ENCODE results near the gene GSTM3.
"Not testable (repeated sequence)": the region's sequence is repeated elsewhere in the genome, so short reads cannot be mapped to it uniquely, and the experiment has no call there.

Gene GSTM3

DNA sequence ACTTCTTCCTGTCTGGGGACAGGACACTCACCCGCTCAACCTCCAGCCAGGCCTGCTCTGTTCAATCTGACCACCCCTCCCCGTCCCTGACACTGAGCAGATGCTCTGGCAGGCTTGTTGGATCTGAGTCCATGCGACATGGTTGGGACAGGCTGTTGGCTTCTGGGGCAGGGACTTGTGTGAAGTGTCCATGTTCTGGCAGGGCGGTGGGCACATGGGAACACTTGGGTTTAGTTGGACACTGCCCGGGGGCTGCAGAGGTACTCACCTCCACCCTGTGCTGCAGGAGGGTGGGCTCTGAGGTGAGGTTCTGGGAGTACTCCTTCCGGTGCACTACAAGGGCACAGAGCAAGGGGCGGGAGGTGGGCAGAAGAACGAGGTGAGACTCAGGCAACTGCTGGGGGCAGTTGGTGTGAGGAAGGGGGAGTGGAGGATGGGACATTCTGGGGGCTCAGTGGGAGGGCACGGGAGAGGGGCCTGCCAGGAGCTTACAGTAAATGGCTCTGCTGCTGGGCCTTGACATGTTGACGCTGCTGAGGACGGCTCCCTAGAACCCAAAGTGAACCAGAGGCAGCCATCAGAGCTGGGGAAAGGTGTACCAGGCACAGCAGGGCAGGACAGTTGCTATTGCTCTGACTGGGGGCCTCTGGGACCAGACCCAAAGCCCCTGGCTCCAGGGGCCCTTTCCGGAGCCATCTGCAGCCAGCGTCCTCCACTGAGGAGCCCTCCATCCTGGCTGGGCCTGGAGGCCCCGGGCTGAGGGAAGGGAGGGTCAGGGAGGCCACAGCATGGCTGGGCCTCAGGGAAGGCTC, 20.6 kb upstream of the GSTM3 start:
- no peak for DNase-seq

DNA sequence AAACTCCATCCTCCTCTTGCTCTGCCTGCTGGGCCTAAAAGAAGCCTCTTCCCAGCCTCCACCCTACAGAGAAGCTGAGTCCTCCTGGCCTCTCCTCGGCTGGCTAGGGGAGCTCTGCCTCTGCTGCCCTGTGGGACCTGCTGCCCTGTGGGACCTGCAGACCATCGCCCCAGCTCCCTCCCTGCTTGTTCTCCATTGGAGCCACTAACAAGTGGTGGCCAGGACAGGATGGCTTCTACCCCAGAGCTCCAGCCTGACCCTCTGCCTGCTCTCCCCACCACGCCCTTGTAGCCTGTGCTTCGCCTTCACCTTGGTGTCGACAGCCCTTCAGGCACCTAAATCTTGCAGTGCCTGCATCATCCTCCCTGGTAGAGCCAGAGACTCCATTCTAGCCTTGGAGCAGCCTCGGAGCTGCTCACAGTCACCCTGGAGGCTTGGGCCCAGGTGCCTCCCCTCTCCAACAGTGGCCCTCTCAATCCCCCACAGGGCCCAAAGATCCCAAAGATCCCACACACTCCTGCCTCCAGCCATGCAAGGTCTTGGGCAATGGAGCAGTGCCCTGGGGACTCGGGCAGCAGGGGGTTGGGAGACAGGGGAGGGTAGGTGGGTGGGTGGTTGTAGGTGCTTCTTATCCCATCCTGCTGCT, 19.9 kb upstream of the GSTM3 start:
- no peak for DNase-seq

DNA sequence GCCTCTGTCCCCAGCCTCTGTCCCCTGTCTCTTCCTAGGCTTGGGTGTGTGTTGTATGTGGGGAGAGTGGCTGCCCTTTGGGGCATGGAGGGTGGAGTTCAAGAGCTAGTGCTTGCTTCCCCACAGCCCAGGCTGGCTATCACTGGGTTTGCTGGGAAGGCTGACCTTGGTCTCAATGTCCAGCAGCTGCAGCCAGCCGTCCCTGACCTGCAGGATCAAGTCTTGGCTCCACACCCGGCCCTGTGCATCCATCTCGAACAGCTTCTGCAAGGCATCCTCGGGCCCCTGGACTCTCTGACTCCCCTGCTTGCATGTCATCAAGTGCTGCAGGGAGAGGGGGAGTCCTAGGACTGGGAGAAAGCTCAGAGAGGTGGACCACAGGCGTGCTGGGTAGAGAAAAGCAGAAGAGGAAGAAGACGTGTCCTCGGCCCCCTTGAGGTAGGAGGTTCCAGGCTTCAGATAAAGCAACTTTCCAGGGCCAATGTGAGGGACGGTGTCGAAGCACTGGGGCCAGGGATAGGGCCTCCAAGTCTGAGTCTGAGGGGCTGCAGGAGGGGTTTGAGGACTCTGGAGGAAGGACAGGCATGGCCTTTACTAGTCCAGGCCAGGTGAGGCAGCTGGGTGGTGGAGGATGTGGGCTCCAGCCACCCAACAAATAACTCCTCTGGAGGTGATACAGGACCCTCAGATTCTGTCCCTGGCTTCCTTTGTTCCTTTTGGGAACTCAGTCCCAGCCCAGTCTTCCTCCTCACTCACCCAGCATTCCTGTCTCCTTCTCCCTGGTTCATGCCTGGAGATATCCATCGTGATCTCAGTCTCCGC, 18.9 kb upstream of the GSTM3 start:
- DNase-seq, result no peak

DNA sequence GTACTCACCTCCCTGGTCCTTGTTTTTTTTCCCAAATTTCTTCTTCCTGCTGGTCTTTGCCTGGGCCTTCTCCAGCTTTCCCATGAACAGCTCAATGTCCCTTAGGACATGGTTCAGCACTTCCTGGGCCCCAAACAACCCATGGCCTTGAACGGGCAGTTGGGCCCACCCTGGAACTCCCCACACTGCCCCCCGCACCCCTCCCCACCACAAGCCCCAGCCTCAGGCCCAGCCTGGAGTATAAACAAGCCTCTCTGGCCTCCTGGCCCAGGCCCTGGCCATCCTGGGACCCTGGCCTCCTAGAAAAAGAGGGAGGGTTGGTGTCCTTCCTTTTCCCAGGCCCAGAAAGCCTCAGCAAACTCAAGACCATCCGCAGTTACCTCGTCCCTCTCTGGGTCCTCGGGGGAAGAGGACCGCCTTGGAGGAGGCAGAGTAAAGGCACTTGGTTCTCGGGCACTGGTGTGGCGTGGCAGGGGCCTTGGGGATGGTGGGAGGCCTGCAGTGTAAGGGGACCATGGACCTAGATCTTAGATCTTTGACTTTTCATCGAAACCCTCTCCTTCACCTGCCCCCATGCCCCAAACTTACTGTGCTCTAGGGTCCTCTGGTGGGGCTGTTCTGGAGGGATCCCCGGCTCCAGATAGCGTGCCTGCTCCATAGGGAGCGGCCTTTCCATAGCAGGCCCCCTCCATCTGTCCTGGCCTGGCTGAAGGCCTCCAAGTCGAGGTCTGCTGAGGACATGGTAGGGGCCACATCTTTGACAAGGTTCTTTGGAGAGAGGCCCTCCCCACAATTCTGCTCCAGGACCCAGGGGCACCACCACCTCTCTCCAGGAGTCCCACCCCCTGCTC, 17.3 kb upstream of the GSTM3 start:
- DNase-seq, result no peak

DNA sequence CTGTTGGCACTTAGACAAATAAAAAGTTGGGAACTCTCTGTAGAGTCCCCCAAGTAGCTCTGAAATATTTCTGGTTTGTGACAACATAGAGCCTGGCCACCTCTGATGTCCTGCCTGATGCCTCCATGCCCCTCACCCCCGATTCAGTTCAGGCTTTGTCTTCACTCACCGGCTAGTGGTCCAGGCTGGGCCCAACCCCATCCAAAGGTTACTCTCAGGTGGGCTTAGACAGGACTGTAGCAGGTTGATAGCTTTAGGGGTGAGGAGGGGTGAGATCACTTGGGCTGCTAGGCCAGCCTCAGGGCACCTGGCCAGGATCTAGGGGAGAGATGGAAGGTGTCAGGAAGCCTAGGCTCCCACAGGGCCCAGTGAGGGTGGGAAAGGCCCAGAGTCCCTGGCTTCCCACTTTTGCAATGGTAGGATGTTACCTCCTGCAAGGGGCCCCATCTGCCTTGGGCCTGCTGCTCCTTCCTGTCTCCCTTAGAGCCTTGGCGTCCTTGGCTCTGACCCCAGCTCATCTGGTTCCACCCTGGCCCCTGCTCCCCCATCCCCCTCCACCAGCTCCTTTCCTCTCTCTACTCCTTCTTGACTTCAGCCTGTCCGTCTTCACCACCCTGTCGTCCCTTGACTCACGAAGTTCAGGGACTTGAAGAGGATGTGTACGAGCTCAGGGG, 16.1 kb upstream of the GSTM3 start:
- DNase-seq, result no peak

DNA sequence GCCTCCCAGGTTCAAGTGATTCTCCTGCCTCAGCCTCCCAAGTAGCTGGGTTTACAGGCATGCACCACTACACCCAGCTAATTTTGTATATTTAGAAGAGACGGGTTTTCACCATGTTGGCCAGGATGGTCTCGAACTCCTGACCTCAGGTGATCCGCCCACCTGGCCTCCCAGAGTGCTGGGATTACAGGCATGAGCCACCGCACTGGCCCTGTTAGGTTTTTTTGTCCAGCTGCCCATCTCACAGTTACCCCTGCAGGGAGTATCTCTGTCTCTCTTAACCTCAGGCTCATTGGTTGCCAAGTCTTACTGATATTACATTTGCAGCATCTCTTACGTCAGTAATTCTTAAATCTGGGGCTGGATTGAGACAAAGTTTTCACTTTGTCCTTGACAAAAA, 15.5 kb upstream of the GSTM3 start:
- not testable (repeated sequence) for DNase-seq

DNA sequence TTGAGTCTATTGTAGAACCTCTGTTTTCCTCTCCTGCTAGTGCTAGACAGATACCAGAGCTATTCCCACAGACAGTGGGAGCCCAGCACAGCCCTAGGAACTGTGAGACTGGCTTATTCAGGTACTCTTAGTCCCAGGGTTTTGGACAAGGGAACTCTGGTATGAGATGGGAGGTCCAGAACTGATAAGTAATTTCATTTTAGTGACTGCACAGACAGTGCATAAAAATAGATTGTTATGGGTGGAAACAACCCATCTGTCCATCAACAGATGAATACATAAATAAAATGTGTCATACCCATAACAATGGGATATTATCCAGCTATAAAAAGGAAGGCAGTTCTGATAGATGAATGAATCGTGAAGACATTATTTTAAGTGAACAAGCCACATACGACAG, 13.9 kb upstream of the GSTM3 start:
- DNase-seq, result no peak

DNA sequence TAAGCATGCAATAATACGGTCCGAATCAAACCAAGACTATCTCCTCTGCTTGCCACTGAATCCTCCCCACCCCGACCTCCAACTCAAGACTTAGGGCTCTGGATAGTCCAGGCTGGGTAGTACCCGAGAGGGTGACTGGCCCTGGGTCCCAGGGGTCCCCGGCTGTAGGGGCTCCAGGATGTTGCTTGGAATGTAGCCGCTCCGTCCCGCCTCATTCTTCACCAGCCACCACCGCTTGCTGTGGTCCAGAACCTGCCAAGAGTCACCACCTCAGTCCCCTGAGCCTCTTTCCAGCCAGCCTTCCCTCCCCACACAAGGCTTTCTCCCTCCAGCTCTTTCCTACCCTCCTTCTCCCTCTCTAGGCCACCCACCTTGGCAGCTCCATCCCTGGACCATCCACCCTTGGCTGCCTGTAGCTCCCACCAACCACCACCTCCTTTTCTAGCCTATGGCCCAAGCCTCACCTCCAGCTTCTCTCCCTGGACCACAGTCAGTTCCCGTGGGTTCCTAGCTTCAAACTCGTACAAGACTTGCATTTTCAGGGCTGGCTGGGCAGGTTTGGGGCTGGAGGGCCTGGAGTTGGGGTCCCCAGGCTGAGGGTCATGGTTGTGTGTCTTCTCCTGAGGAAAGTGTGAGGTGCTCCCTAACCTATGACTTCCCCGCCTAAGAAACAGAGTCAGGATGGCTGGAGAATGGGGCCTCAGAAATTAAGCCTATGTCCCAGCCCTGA, 10.9 kb upstream of the GSTM3 start:
- DNase-seq, result no peak

DNA sequence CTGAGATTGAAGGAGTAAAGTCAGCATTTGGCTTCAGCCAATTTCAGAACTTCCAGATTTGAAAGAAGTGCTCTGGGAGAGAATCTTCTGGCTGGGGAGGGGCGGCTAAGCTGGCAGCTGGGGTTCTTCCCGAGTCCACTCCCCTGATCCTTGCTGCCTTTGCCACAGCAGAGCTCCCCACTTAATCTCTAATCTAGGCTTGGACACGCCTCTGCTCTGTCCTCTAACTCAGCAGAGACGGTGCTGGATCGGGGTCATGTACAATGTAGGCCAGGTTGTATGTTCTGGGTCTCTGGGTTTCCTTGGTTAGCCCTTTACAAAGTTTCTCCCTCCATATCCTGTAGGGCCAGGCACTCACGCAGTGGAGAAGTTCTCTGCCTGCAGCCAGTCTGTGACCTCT, 10.1 kb upstream of the GSTM3 start:
- DNase-seq, result no peak

DNA sequence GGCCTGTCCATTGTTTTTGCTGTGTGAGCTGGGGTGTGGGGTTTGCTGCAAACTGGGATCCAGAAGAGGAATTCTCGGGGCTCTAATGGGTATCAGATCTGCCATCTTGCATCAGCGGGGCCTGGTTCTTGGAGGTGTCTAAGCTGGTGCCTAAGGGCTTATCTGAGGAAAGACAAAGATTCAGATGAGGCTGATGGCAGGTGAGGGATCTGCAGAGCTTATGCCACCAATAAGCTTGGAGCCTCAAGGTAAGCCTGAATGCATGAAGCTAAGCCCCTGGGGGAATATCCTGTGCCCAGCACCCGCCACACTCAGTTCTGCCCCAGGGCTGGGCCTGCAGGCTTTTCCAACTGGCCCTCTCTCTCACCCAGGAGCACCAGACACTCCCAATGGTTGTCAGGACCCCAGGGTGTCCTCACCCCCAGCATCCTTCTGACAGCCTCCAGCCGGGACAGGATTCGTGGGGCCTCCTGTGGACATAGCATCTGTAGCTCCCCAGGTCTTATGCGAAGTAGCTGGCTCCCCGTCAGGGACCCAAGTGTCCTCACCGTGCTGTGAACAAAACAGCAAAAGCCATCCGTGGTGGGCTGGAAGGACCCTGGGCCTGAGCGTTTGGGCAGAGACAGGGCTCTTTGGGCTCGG, 9.5 kb upstream of the GSTM3 start:
- no peak for DNase-seq

DNA sequence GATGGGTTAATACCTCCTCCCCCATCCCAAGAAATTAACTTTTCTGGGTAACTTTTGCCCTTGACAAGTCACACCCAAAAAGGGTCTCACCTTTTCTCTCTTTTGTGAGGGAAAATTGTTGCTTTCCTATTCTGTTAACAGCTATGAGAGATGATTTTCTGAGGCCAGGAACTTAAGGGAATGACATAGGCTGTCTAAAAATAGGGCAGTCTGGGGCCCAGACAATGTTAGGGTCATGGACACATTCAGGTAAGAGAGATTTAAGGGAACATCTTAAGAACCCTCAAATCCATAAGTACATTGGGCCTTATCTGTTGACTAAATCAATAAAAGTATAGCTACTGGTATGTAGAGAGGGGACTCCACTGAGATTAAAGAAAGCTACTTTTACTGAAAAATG, 8.4 kb upstream of the GSTM3 start:
- no peak for DNase-seq

DNA sequence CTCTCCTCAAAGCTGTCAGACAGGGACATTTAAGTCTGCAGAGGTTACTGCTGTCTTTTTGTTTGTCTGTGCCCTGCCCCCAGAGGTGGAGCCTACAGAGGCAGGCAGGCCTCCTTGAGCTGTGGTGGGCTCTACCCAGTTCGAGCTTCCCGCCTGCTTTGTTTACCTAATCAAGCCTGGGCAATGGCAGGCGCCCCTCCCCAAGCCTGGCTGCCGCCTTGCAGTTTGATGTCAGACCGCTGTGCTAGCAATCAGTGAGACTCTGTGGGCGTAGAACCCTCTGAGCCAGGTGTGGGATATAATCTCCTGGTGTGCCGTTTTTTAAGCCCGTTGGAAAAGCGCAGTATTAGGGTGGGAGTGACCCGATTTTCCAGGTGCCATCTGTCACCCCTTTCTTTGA, 7.5 kb upstream of the GSTM3 start:
- not testable (repeated sequence) for DNase-seq

DNA sequence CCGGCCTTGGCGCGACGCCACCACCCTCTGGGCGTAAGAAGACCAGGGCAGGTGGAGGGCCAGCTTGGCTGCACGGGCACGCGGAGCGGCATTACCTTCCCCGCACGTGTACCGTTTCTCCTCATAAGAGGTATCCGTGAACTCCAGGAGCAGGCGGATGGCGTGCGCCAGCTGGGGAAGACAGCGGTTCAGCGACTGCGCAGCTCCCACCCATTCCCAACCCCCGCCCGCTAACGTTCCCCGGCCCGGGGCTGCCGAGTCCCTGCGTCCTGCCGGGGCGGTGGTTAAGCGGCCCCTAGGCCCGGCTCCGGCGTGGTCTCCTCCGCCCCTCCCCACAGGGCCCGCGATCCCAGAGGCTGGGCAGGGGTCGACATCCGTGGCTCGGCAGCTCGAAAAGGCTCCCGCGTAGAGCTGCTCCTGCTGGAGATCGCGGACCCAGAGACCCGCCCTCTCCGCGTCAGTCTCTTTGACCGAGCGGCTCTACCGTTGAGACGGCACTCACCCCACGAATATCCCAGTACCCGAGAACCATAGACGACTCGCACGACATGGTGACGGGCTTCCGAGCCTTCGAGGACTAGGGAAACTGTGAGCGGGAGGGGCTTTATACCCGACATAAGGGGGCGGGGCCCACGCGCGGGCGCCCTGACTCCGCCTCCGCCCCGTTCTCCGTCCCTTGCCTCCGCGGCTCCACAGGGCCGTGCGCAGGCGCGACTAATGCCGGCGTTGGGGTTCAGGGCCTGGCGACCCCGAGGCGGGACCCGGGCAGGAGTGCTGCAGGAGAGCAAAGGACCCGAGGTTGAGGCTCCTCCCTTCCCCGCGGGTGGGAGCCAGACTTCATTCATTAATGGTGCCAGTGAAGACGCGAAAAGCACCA, 862 bp downstream of the GSTM3 start:
- DNase-seq, result no peak

DNA sequence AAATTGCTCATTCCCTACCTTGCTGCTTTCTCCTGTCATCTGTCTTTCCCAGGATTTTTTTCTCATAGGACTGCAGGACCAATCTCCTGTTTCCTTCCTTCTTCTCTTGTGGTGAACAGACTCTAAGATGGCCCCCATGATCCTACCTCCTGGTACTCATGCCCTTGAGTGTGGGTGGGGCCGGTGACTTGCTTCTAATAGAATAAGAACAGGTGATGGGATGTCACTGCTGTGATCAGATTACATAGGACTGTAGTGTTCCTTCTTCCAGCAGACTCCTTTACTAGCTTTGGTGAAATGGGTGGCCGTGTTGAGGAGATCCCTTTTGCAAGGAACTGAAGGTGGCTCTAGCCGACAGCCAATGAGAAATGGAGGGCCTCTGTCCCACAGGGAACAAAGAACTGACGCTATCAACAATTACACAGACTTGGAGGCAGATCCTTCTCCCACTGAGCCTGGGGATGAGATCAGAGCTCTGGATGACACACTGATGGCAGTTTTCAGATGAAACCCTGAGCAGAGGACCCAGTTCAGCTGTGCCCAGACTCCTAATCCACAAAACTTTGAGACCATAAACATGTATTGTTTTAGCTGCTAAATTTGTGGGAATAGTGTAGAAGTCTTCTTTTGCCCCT, 7.5 kb downstream of the GSTM3 start:
- no peak for DNase-seq

DNA sequence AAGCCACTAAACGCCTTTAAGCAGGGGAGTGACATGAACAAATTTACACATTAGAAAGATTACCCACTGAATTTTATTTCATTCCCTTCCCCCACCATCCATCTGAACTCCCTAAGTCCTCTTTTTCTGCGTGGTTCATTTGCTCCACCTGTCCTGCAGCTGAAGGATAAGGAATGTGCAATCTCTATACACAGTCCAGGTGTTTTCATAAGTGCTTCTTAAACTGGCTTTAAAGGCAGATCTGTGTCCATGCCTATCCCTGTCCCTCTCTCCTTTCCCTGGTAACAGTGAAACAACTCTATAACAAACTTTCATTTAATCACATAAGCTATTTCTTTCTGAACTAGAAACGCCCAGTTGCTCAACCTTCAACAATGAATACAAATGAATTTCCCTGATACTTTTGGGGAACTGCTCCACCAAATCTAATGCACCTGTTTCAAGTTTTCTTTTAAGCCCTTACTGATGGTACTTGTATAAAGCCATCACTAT, 8.4 kb downstream of the GSTM3 start:
- DNase-seq, result no peak

DNA sequence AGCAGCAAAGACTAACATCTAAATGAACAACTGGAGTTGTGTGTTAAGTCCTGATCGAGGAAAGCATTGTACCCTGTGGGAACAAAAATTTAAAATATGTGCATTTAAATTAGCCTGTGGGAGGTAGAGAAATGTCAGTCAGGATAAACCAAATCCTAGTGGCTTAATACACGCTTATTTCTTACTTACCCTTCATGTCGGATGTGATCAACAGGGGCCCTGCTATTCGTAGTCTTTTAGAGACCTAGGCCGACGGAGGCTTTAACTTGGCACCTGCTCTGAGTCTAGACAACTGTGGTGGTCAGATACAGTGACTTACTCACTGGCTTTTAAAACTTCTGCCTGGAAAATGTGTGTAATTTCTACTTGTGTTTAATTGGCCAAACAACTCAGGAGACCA, 10.2 kb downstream of the GSTM3 start:
- no peak for DNase-seq

DNA sequence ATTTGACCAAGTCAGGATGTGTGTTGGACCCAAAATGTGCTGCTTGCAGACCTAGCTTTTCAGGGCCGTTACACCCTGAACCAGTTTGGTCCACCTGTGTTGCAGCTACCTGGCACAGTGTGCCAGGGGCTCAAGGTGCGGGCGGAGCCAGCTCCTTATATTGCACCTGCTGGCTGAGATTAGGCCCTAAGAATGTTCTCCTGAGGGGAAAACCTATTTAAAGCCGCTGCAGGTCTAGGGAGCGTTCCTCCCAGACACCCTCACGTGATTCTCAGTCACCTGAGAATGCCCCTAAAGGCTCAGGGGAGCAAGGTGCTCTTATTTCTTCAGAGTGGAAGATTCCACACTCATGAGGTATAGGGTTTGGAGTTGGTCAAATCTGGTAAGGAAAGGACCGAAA, 12.0 kb downstream of the GSTM3 start:
- DNase-seq, result no peak

DNA sequence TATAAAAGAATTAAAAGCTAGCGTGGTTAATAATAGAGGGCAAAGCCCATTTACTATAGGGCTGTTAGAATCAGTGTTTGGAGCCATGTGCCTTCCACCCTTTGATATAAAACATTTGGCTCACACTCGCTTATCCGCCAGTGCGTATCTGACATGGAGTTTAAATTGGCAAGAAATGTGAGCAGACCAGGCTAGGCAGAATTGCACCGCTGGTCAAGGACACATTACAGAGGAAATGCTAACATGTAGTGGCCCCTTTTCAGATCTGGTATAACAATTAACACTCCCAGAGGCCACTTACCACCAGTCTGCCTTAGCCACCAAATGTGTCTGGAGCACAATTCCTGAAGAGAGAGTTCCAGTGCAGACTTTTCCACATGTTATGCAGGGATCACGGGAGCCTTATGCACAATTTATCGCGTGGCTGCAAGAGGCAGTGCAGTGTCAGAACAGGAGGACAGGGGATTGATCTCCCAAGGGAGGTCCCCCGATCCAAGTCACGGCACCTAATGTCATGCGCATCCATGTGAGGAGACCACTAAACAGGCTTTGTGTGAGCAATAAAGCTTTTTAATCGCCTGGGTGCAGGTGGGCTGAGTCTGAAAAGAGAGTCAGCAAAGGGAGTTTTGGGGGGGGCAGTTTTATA, 14.0 kb downstream of the GSTM3 start:
- no peak for DNase-seq

DNA sequence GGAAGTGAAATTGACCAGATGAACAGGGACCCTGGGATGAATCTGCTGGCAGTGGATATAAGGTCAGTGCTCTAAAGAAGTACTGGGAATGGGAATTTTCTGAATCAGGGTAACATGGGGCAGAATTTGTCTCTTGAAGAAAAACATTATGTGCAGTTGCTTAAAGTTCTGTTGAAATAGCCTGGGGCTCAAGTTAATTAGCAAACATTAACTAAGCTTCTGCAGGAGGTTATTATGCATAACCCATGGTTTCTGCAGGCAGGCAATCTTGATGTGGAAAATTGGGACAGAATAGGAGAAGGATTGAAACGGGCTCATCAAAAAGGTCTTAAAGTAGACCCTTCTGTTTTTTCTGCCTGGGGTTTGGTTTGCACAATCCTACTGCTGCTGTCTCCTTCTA, 14.8 kb downstream of the GSTM3 start:
- DNase-seq, result no peak
